Putamen (tissue), 1 donor: Measurements from ENCODE around the gene SCUBE2.
"Not testable (repeated sequence)": the region's sequence is repeated elsewhere in the genome, so short reads cannot be mapped to it uniquely, and the experiment has no call there.

Experiments used
- DNase-seq: peaks from one replicate; pipeline ENCODE4 v3.0.0-alpha.2; 2016; ENCODE audit warnings: low spot score

Gene SCUBE2

GRCh38 chr11:9042488-9042887 is 48.9 kb downstream of the SCUBE2 start:
- DNase-seq, result no peak

- no peak for DNase-seq
Observed at GRCh38 chr11:9041747-9042146, 49.7 kb downstream of the SCUBE2 start.

- DNase-seq, result no peak
Observed at GRCh38 chr11:9040410-9040809, 51.0 kb downstream of the SCUBE2 start.

- DNase-seq, result no peak
Observed at GRCh38 chr11:9039863-9040262, 51.5 kb downstream of the SCUBE2 start.

- no peak for DNase-seq
Observed at GRCh38 chr11:9039198-9039597, 52.2 kb downstream of the SCUBE2 start.

- DNase-seq, result no peak
Observed at GRCh38 chr11:9038541-9038940, 52.9 kb downstream of the SCUBE2 start.

- DNase-seq, result no peak
Observed at GRCh38 chr11:9037963-9038362, 53.4 kb downstream of the SCUBE2 start.

- no peak for DNase-seq
Observed at GRCh38 chr11:9037046-9037780, 54.2 kb downstream of the SCUBE2 start.

GRCh38 chr11:9030601-9031000 is 60.8 kb downstream of the SCUBE2 start:
- DNase-seq, result no peak

GRCh38 chr11:9029422-9029821 is 62.0 kb downstream of the SCUBE2 start:
- DNase-seq, result no peak

- DNase-seq, result no peak
Observed at GRCh38 chr11:9028581-9028980, 62.8 kb downstream of the SCUBE2 start.

- no peak for DNase-seq
Observed at GRCh38 chr11:9025101-9025850, 66.1 kb downstream of the SCUBE2 start.

- DNase-seq, result no peak
Observed at GRCh38 chr11:9022961-9023680, 68.3 kb downstream of the SCUBE2 start.

GRCh38 chr11:9020916-9021315 is 70.5 kb downstream of the SCUBE2 start:
- no peak for DNase-seq

- no peak for DNase-seq
Observed at GRCh38 chr11:9019861-9020260, 71.5 kb downstream of the SCUBE2 start.

GRCh38 chr11:9017773-9018172 is 73.6 kb downstream of the SCUBE2 start:
- DNase-seq, result no peak

GRCh38 chr11:9016916-9017642 is 74.3 kb downstream of the SCUBE2 start:
- peak; percentile 52 for DNase-seq

- peak; percentile 55 for DNase-seq
Observed at GRCh38 chr11:9015677-9016076, 75.7 kb downstream of the SCUBE2 start.

- no peak for DNase-seq
Observed at GRCh38 chr11:9014826-9015225, 76.6 kb downstream of the SCUBE2 start.

GRCh38 chr11:9013373-9013772 is 78.0 kb downstream of the SCUBE2 start:
- DNase-seq, result no peak

- DNase-seq, result not testable (repeated sequence)
Observed at GRCh38 chr11:9009538-9009937, 81.9 kb downstream of the SCUBE2 start.

GRCh38 chr11:9008661-9009060 is 82.7 kb downstream of the SCUBE2 start:
- DNase-seq, result no peak
